Tibial nerve (tissue), 4 donors: Measurements from ENCODE around the gene TMEM44. TPM values are rescaled to one million over a fixed set of nuclear protein-coding genes. Genes with fewer than 3 reads are reported as not detected.

Source experiments
- DNase-seq, 2 donors: peaks; one replicate each; pipeline ENCODE4 v3.0.0-alpha.2; 2019; ENCODE audit warnings: low spot score in 2 of 2
- H3K27ac ChIP-seq, 4 donors: fragments of 200-600 bp; sonication (generic) in 3 of 4; one replicate each; pipeline ENCODE4 v1.5.1; 2017 to 2019; ENCODE audit warnings: mild to moderate bottlenecking in 1 of 4
- H3K27me3 ChIP-seq, 2 donors: fragments of 200-600 bp; sonication (generic) in 1 of 2; one replicate each; pipeline versions ENCODE4 v1.5.1 to v1.6.0; 2017 to 2019
- H3K36me3 ChIP-seq, 3 donors: fragments of 200-600 bp; sonication (generic); one replicate each; pipeline ENCODE4 v1.5.1; 2018 to 2019
- H3K4me1 ChIP-seq, 4 donors: fragments of 200-600 bp; sonication (generic) in 3 of 4; one replicate each; pipeline ENCODE4 v1.5.1; 2017 to 2019
- H3K4me3 ChIP-seq, 4 donors: fragments of 200-600 bp; sonication (generic) in 3 of 4; one replicate each; pipeline ENCODE4 v1.5.1; 2017 to 2019; ENCODE audit warnings: mild to moderate bottlenecking in 1 of 4, moderate library complexity in 1 of 4
- H3K9me3 ChIP-seq, 4 donors: fragments of 200-600 bp; sonication (generic) in 3 of 4; one replicate each; pipeline ENCODE4 v1.5.1; 2017 to 2019
- CTCF ChIP-seq, 5 experiments: fragments of 200-600 bp in 3 of 5; fragments of 450-650 bp in 2 of 5; sonication (generic) in 3 of 5; IDR thresholded peaks; one replicate each; pipeline ENCODE4 v1.5.1; 2016 to 2019; ENCODE audit warnings: antibody characterized with exemption in 5 of 5, mild to moderate bottlenecking in 3 of 5, moderate library complexity in 2 of 5
- EP300 ChIP-seq, 2 donors: sonication (generic); formaldehyde crosslinking; IDR thresholded peaks; one replicate each; pipeline ENCODE4 v1.6.1; 2017; ENCODE audit warnings: antibody characterized with exemption in 2 of 2, mild to moderate bottlenecking in 1 of 2
- POLR2A ChIP-seq, 2 donors: fragments of 450-650 bp; IDR thresholded peaks; one replicate each; pipeline ENCODE4 v1.6.1; 2017; ENCODE audit warnings: antibody characterized with exemption in 2 of 2, mild to moderate bottlenecking in 2 of 2, moderate library complexity in 2 of 2
- WGBS, 2 donors: methylation state at CpG; one replicate each; pipeline ENCODE4 v1.1.5; 2018; 5-methylcytosine and 5-hydroxymethylcytosine counted together
- small RNA-seq: library from RNA; depleted of rRNA; stranded (forward); fragments of <200 nt; gene quantifications from one replicate; pipeline ENCODE3, GENCODE V24; 2016
- total RNA-seq, 4 donors: library from RNA; depleted of rRNA; stranded (reverse); fragments of >200 nt; gene quantifications; one replicate each; pipeline ENCODE4 v1.1.0, GENCODE V29; 2016

The TMEM44 gene
- total RNA-seq, 4 donors from 2014 or later, result 14.9 to 17.4 (median 16.5) TPM

GRCh38 chr3:194539498-194539897 lies 93.7 kb downstream of the TMEM44 start:
- no peak for DNase-seq
- Histone ChIP-seq H3K27me3 (no peaks in the 10 kb centered on the region), H3K4me1 (peaks cover 0 to 19% (median 2%) of the 10 kb centered on the region in 4 donors), H3K36me3 (no peaks in the 10 kb centered on the region), H3K27ac (no peak overlapping the region), H3K4me3 (no peak overlapping the region), H3K9me3 (peaks cover 0 to 7% (median 0%) of the 10 kb centered on the region in 4 donors)
- TF ChIP-seq POLR2A (IDR thresholded peaks at IDR 0.05) (no peak), EP300 (IDR thresholded peaks at IDR 0.05) (no peak), CTCF (IDR thresholded peaks at IDR 0.05) (no peak)
- 94 to 98% methylated on average over 3 of the region's 3 CpGs for WGBS, 2 donors

GRCh38 chr3:194537732-194538247 lies 95.4 kb downstream of the TMEM44 start:
- no peaks in the 10 kb centered on the region for H3K27me3 ChIP-seq
- H3K36me3 ChIP-seq, result no peaks in the 10 kb centered on the region
- H3K9me3 ChIP-seq, result peaks cover 0 to 17% (median 0%) of the 10 kb centered on the region in 4 donors
- TF ChIP-seq EP300 (IDR thresholded peaks at IDR 0.05) (no peak), CTCF (IDR thresholded peaks at IDR 0.05) (no peak), POLR2A (IDR thresholded peaks at IDR 0.05) (no peak)
- WGBS, 2 donors, result 65 to 68% methylated on average over 8 of the region's 8 CpGs
- H3K27ac ChIP-seq, result peak overlapping the region in 1 of 4 donors; percentile 2
- no peak overlapping the region for H3K4me3 ChIP-seq
- H3K4me1 ChIP-seq, result peaks cover 0 to 19% (median 2%) of the 10 kb centered on the region in 4 donors
- DNase-seq, result no peak

Small RNA genes within 50 kb of the gene (small RNA-seq; reads per million reads assigned to genes)
- not detected for gene AC046143.2

Other genes with a start within 250 kb of the TMEM44 start
- not detected for gene GP5, start 234.2 kb downstream of the TMEM44 start, total RNA-seq
- gene ATP13A3, start 146.4 kb downstream of the TMEM44 start, total RNA-seq, result 100 to 1,000 TPM in 2 of 4 donors, 10 to 100 TPM in 2; 84.6 to 106 (median 101) TPM
- gene LSG1, start 38.8 kb upstream of the TMEM44 start, total RNA-seq, result 10 to 100 TPM; 24.9 to 64.5 (median 39.3) TPM
- 10 to 100 TPM; 19.8 to 47.7 (median 35.8) TPM for gene FAM43A, start 52.5 kb upstream of the TMEM44 start, total RNA-seq